A549 (cell line): Measurements from ENCODE around the gene NALCN. TPM values are rescaled to one million over a fixed set of nuclear protein-coding genes. Genes with fewer than 3 reads are reported as not detected.

ENCODE experiments used
- ATAC-seq, 2 experiments: fragments of 200-7000 bp in 1 of 2; fragments of >200 bp in 1 of 2; cut with Nextera tagmentation in 1 of 2; cut with Tn5 transposase in 1 of 2; 3 replicates each; pipeline versions ENCODE4 v1.8.0 to v1.9.1; 2018 to 2020; ENCODE audit warnings: mild to moderate bottlenecking in 1 of 2, moderate library complexity in 1 of 2
- CTCF ChIA-PET: fragments of 300-600 bp; sonication (Branson Sonifier 250); formaldehyde crosslinking; extraction: SDS; loops from one replicate; lab custom pipeline; 2021; ENCODE audit warnings: antibody characterized with exemption, inconsistent platforms; lab: Yijun Ruan, JAX
- POLR2A ChIA-PET: fragments of 350-600 bp; formaldehyde crosslinking; extraction: SDS; loops from one replicate; lab custom pipeline; 2021; ENCODE audit warnings: antibody characterized with exemption, inconsistent platforms; lab: Yijun Ruan, JAX
- DNase-seq, 2 experiments: peaks; one replicate each; pipeline versions ENCODE4 v3.0.0 to v3.0.0-alpha.2; 2011 to 2016; ENCODE audit warnings: low read depth in 1 of 2, low spot score in 1 of 2
- FAIRE-seq: peaks from 2 replicates; lab custom pipeline; 2011; peaks lifted over from hg19 to GRCh38; lab: Jason Lieb, UNC
- H3K27ac ChIP-seq, 2 experiments: fragments of >200 bp; sonication (Bioruptor Twin); formaldehyde crosslinking; 3 replicates each; pipeline ENCODE4 v1.5.1; 2016 to 2017
- H3K4me1 ChIP-seq: fragments of >200 bp; sonication (Bioruptor Twin); formaldehyde crosslinking; 3 replicates; pipeline ENCODE4 v1.6.1; 2016
- H3K4me2 ChIP-seq: fragments of >200 bp; sonication (Bioruptor Twin); formaldehyde crosslinking; 3 replicates; pipeline ENCODE4 v1.6.1; 2016
- H3K4me3 ChIP-seq: fragments of >200 bp; sonication (Bioruptor Twin); formaldehyde crosslinking; 3 replicates; pipeline ENCODE4 v1.5.1; 2016
- H3K9me3 ChIP-seq: fragments of >200 bp; sonication (Bioruptor Twin); formaldehyde crosslinking; 3 replicates; pipeline ENCODE4 v1.6.1; 2016
- CBX2 ChIP-seq: fragments of 200-600 bp; sonication (generic); IDR thresholded peaks from 2 replicates; pipeline ENCODE4 v1.6.1; 2016; ENCODE audit warnings: low read depth, mild to moderate bottlenecking, borderline replicate concordance
- CBX8 ChIP-seq: fragments of 200-600 bp; sonication (generic); IDR thresholded peaks from 2 replicates; pipeline ENCODE4 v1.6.1; 2016
- CEBPB ChIP-seq, 2 experiments: fragments of >200 bp in 1 of 2; sonication (Bioruptor Twin) in 1 of 2; formaldehyde crosslinking in 1 of 2; IDR thresholded peaks; 2 replicates each; pipeline ENCODE4 v1.6.1; 2012 to 2016
- CHD2 ChIP-seq: fragments of 150-350 bp; IDR thresholded peaks from 2 replicates; pipeline ENCODE4 v1.6.1; 2014; ENCODE audit warnings: low read length; ENCODE audit not compliant: partially characterized antibody
- EHF ChIP-seq: fragments of 250-450 bp; sonication (Bioruptor Pico); IDR thresholded peaks from 2 replicates; pipeline ENCODE4 v1.5.0; 2020; ENCODE audit warnings: mild to moderate bottlenecking
- EHMT2 ChIP-seq: fragments of 200-600 bp; sonication (generic); IDR thresholded peaks from 2 replicates; pipeline ENCODE4 v1.6.1; 2016; ENCODE audit warnings: antibody characterized with exemption, low read depth, mild to moderate bottlenecking, moderate library complexity
- ESRRA ChIP-seq: fragments of 150-350 bp; IDR thresholded peaks from 2 replicates; pipeline ENCODE4 v1.6.1; 2014; ENCODE audit warnings: mild to moderate bottlenecking, low read length, borderline replicate concordance
- FOSB ChIP-seq: fragments of 250-450 bp; sonication (Bioruptor Pico); IDR thresholded peaks from 2 replicates; pipeline ENCODE4 v1.5.0; 2020; ENCODE audit warnings: mild to moderate bottlenecking, moderate library complexity
- FOSL2 ChIP-seq, 2 experiments: fragments of 450-650 bp in 1 of 2; fragments of >200 bp in 1 of 2; sonication (Bioruptor Twin) in 1 of 2; formaldehyde crosslinking; IDR thresholded peaks; 2 replicates each; pipeline versions ENCODE4 v1.5.0 to v1.6.1; 2016 to 2020; ENCODE audit warnings: mild to moderate bottlenecking in 1 of 2, moderate library complexity in 1 of 2
- FOXS1 ChIP-seq: fragments of 250-450 bp; sonication (Bioruptor Pico); IDR thresholded peaks from 2 replicates; pipeline ENCODE4 v1.5.0; 2020; ENCODE audit warnings: mild to moderate bottlenecking, moderate library complexity
- HEYL ChIP-seq: fragments of 250-450 bp; sonication (Bioruptor Pico); IDR thresholded peaks from 2 replicates; pipeline ENCODE4 v1.8.0; 2021; ENCODE audit warnings: mild to moderate bottlenecking, moderate library complexity
- HOXA7 ChIP-seq: fragments of 250-450 bp; sonication (Bioruptor Pico); IDR thresholded peaks from 2 replicates; pipeline ENCODE4 v1.5.0; 2020; ENCODE audit warnings: mild to moderate bottlenecking, moderate library complexity
- KDM5A ChIP-seq: fragments of 200-600 bp; sonication (generic); IDR thresholded peaks from 2 replicates; pipeline ENCODE4 v1.6.1; 2016; ENCODE audit warnings: antibody characterized with exemption, mild to moderate bottlenecking
- MAFK ChIP-seq: fragments of 450-650 bp; IDR thresholded peaks from 2 replicates; pipeline ENCODE4 v1.6.1; 2014; ENCODE audit not compliant: partially characterized antibody
- MAZ ChIP-seq: fragments of 150-350 bp; IDR thresholded peaks from 2 replicates; pipeline ENCODE4 v1.6.1; 2014; ENCODE audit warnings: antibody characterized with exemption, low read depth, low read length, borderline replicate concordance
- NR3C1 ChIP-seq: fragments of >200 bp; sonication (Bioruptor Twin); formaldehyde crosslinking; IDR thresholded peaks from 3 replicates; pipeline ENCODE4 v1.6.1; 2017
- RAD21 ChIP-seq, 2 experiments: fragments of >200 bp in 1 of 2; sonication (Bioruptor Twin) in 1 of 2; formaldehyde crosslinking in 1 of 2; IDR thresholded peaks in 1 of 2; conservative IDR thresholded peaks in 1 of 2; 2 replicates in 1 of 2; 3 replicates in 1 of 2; pipeline ENCODE4 v1.6.1; 2012 to 2018; ENCODE audit warnings: inconsistent platforms in 1 of 2
- RNF2 ChIP-seq: fragments of 200-600 bp; sonication (generic); IDR thresholded peaks from 2 replicates; pipeline ENCODE4 v1.6.1; 2016; ENCODE audit warnings: low read depth, mild to moderate bottlenecking, antibody characterized with exemption, moderate library complexity, borderline replicate concordance
- TP53 ChIP-seq: fragments of 250-450 bp; sonication (Bioruptor Pico); IDR thresholded peaks from 2 replicates; pipeline ENCODE4 v1.5.0; 2021; ENCODE audit warnings: mild to moderate bottlenecking, moderate library complexity
- ZSCAN20 ChIP-seq: fragments of 250-450 bp; sonication (Bioruptor Pico); IDR thresholded peaks from 2 replicates; pipeline ENCODE4 v1.8.0; 2022; ENCODE audit warnings: mild to moderate bottlenecking, moderate library complexity
- WGBS: methylation state at CpG from one replicate; pipeline ENCODE4 v1.1.6; 2017; ENCODE audit errors: missing lambda C conversion rate; 5-methylcytosine and 5-hydroxymethylcytosine counted together
- polyA plus RNA-seq, 4 experiments: library from polyadenylated mRNA; depleted of rRNA in 3 of 4; stranded (reverse); fragments of >200 nt; fragmentation: RNase III in 1 of 4; extraction: RNeasy Plus Mini Kit Qiagen cat#74134 plus additional on column Dnase treatment in 1 of 4; gene quantifications; 2 replicates in 3 of 4; 3 replicates in 1 of 4; pipeline ENCODE4 v1.2.3, GENCODE V29; 2011 to 2017
- TF ChIP-seq, protein P1 (sequence below): fragments of 150-350 bp; IDR thresholded peaks from 2 replicates; pipeline ENCODE4 v1.6.1; 2014; ENCODE audit warnings: low read depth, mild to moderate bottlenecking, low read length
- TF ChIP-seq, protein P2 (sequence below): fragments of >200 bp; sonication (Bioruptor Twin); formaldehyde crosslinking; IDR thresholded peaks from 3 replicates; pipeline ENCODE4 v1.5.1; 2016

NALCN gene
- polyA plus RNA-seq, 2 of the 4 experiments (the other 2 are of a cell fraction) = 1.8 to 4.9 TPM

DNA sequence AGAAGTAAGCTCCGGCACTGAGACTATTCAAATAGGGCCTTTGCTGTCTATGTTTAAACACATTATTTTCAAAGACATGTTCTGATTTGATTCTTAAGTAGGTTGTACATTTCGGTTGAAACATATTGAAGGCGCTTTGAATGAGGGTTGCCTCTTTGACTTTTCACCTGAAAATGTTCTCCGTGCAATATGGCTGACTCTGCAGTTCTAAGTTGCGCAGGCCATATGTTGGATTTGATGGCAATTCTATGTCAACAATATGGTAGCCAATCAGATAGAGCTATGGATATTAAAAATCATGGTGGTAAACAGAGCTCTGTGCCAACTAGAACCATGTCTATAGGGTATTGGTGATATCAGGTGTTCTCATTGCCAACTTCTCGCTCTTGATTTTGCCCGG lies 307.3 kb downstream of the NALCN start:
- H3K4me1 ChIP-seq = no peaks in the 10 kb centered on the region
- FAIRE-seq (no peak), ATAC-seq (no peak), DNase-seq (no peak)
- H3K4me2 ChIP-seq = no peak overlapping the region
- POLR2A ChIA-PET = no interaction called here
- TF ChIP-seq MAFK (peak; percentile 26), ZSCAN20 (no peak)
- TF ChIP-seq, protein P1, sequence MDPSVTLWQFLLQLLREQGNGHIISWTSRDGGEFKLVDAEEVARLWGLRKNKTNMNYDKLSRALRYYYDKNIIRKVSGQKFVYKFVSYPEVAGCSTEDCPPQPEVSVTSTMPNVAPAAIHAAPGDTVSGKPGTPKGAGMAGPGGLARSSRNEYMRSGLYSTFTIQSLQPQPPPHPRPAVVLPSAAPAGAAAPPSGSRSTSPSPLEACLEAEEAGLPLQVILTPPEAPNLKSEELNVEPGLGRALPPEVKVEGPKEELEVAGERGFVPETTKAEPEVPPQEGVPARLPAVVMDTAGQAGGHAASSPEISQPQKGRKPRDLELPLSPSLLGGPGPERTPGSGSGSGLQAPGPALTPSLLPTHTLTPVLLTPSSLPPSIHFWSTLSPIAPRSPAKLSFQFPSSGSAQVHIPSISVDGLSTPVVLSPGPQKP = no peak
- H3K9me3 ChIP-seq = no peaks in the 10 kb centered on the region
- 95% methylated on average over 7 of the region's 7 CpGs for WGBS
- no peak overlapping the region for H3K27ac ChIP-seq
- CTCF ChIA-PET = no interaction called here
- no peak overlapping the region for H3K4me3 ChIP-seq

- Histone ChIP-seq H3K27ac (no peak overlapping the region), H3K9me3 (no peaks in the 10 kb centered on the region), H3K4me3 (no peak overlapping the region), H3K4me1 (no peaks in the 10 kb centered on the region), H3K4me2 (no peak overlapping the region)
- ChIA-PET CTCF (no interaction called here), POLR2A (no interaction called here)
- TF ChIP-seq FOSB (CRISPR knock-in tag) = no peak
- TF ChIP-seq RNF2 = no peak
- no peak for TF ChIP-seq NR3C1
- no peak for TF ChIP-seq ESRRA
- TF ChIP-seq CBX8 = no peak
- no peak for TF ChIP-seq HEYL
- TF ChIP-seq MAZ = no peak
- no peak for TF ChIP-seq KDM5A
- no peak for TF ChIP-seq CEBPB (IDR thresholded peaks at IDR 0.05)
- no peak for TF ChIP-seq CHD2
- TF ChIP-seq EHMT2 = no peak
- TF ChIP-seq, protein P2, sequence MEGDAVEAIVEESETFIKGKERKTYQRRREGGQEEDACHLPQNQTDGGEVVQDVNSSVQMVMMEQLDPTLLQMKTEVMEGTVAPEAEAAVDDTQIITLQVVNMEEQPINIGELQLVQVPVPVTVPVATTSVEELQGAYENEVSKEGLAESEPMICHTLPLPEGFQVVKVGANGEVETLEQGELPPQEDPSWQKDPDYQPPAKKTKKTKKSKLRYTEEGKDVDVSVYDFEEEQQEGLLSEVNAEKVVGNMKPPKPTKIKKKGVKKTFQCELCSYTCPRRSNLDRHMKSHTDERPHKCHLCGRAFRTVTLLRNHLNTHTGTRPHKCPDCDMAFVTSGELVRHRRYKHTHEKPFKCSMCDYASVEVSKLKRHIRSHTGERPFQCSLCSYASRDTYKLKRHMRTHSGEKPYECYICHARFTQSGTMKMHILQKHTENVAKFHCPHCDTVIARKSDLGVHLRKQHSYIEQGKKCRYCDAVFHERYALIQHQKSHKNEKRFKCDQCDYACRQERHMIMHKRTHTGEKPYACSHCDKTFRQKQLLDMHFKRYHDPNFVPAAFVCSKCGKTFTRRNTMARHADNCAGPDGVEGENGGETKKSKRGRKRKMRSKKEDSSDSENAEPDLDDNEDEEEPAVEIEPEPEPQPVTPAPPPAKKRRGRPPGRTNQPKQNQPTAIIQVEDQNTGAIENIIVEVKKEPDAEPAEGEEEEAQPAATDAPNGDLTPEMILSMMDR = no peak
- no peak for ATAC-seq
- WGBS = 91% methylated on average over 4 of the region's 4 CpGs
- no peak for FAIRE-seq
- DNase-seq = no peak
These were observed 317.4 kb downstream of the NALCN start for GRCh38 chr13:101098873-101099272.

- Histone ChIP-seq H3K4me1 (no peaks in the 10 kb centered on the region), H3K4me3 (no peak overlapping the region), H3K4me2 (no peak overlapping the region), H3K9me3 (no peaks in the 10 kb centered on the region), H3K27ac (no peak overlapping the region)
- FAIRE-seq (no peak), ATAC-seq (no peak), DNase-seq (no peak)
- no peak for TF ChIP-seq HEYL
- TF ChIP-seq FOSL2 (IDR thresholded peaks at IDR 0.05) = no peak
- peak; percentile 21; the same call in 1 of the 2 replicates for TF ChIP-seq FOSL2 (CRISPR knock-in tag; IDR thresholded peaks at IDR 0.05)
- ChIA-PET CTCF (interaction anchor here (1.3 kb wide), 1 partner anchor 9 kb away, joined by 4 read pairs; no protein-coding TSS in a partner anchor), POLR2A (no interaction called here)
These were observed 323.3 kb downstream of the NALCN start for GRCh38 chr13:101092985-101093384.

GRCh38 chr13:101090287-101090686 lies 326.0 kb downstream of the NALCN start:
- FAIRE-seq (no peak), DNase-seq (no peak), ATAC-seq (no peak)
- H3K4me3 ChIP-seq = no peak overlapping the region
- 75% methylated on average over 4 of the region's 4 CpGs for WGBS
- POLR2A ChIA-PET = no interaction called here
- TF ChIP-seq, protein P1 = no peak
- no peak for TF ChIP-seq HEYL
- no peak for TF ChIP-seq CBX2
- TF ChIP-seq RAD21 (conservative IDR thresholded peaks at IDR 0.05 in 1 of 2, IDR thresholded peaks at IDR 0.05 in 1 of 2) = no peak
- TF ChIP-seq TP53 = no peak
- TF ChIP-seq MAFK = no peak
- no peak for TF ChIP-seq HOXA7
- TF ChIP-seq CEBPB (IDR thresholded peaks at IDR 0.05) = no peak
- TF ChIP-seq EHF (CRISPR knock-in tag) = no peak
- TF ChIP-seq FOXS1 (CRISPR knock-in tag) = no peak
- TF ChIP-seq KDM5A = no peak
- CTCF ChIA-PET = interaction anchor here (1.6 kb wide), 1 partner anchor 11 kb away, joined by 6 read pairs; no protein-coding TSS in a partner anchor
- no peaks in the 10 kb centered on the region for H3K9me3 ChIP-seq
- no peaks in the 10 kb centered on the region for H3K4me1 ChIP-seq
- no peak overlapping the region for H3K27ac ChIP-seq
- H3K4me2 ChIP-seq = no peak overlapping the region
